Mesothelial cell of epicardium (in vitro differentiated cells): ENCODE data around the gene ROGDI. TPM values are rescaled to one million over a fixed set of nuclear protein-coding genes. Genes with fewer than 3 reads are reported as not detected.

Experiments used
- DNase-seq, 2 experiments: peaks; one replicate each; pipeline ENCODE4 v3.0.0; 2021; ENCODE audit warnings: low spot score in 2 of 2; ENCODE audit not compliant: unreplicated experiment in 2 of 2
- H3K27ac Mint-ChIP-seq: 2 replicates; pipeline ENCODE4 v1.8.0; 2021; ENCODE audit warnings: mixed read lengths
- H3K27me3 Mint-ChIP-seq: 2 replicates; pipeline ENCODE4 v1.8.0; 2021; ENCODE audit warnings: low read depth, mixed read lengths
- H3K36me3 Mint-ChIP-seq: 2 replicates; pipeline ENCODE4 v1.8.0; 2021; ENCODE audit warnings: mixed read lengths
- H3K4me1 Mint-ChIP-seq: 2 replicates; pipeline ENCODE4 v1.8.0; 2021; ENCODE audit warnings: mixed read lengths
- H3K4me3 Mint-ChIP-seq: 2 replicates; pipeline ENCODE4 v1.8.0; 2021; ENCODE audit warnings: mild to moderate bottlenecking, moderate library complexity, mixed read lengths
- H3K9me3 Mint-ChIP-seq: 2 replicates; pipeline ENCODE4 v1.8.0; 2021; ENCODE audit warnings: mixed read lengths
- total RNA-seq: library from RNA; stranded (reverse); gene quantifications from 3 replicates; pipeline ENCODE4 v1.2.1, GENCODE V29; 2021
- TF ChIP-seq, protein P1 (sequence below): fragments of 200-600 bp; sonication (generic); IDR thresholded peaks from one replicate; pipeline ENCODE4 v1.5.0; 2021; ENCODE audit warnings: antibody characterized with exemption; ENCODE audit not compliant: unreplicated experiment

The ROGDI gene
- total RNA-seq, 1 donor from 2014 or later = 61.8 TPM

DNA sequence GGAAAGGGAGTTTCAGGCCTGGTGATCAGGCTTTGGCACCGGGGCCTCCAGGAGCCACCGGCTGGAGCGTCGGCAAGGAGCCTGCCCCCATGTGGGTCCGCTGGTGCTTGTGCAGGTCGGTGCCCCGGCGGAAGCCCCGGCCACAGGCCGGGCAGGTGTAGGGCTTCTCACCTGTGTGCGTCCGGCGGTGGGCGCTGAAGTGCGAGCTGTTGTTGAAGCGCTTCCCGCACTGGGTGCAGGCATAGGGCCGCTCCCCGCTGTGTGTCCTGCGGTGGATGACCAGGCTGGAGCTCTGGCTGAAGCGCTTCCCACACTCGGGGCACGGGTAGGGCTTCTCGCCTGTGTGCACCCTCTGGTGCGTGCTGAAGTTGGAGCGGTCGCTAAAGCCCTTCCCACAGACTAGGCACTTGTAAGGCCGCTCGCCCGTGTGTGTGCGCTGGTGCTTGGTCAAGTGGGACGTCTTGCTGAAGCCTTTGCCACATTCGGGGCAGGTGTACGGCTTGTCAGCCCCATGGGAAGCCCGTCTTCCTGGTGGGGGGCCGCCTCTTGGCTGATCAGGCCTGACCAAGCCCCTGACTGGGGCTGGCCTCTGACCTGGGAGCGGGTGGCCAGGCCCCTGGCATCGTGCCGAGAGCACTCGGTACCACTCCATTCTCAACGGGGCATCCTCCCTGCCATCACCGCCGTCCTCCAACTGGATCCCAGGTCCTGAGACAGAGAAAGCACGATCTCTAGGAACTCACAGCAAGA lies 49.9 kb downstream of the ROGDI start:
- TF ChIP-seq, protein P1, sequence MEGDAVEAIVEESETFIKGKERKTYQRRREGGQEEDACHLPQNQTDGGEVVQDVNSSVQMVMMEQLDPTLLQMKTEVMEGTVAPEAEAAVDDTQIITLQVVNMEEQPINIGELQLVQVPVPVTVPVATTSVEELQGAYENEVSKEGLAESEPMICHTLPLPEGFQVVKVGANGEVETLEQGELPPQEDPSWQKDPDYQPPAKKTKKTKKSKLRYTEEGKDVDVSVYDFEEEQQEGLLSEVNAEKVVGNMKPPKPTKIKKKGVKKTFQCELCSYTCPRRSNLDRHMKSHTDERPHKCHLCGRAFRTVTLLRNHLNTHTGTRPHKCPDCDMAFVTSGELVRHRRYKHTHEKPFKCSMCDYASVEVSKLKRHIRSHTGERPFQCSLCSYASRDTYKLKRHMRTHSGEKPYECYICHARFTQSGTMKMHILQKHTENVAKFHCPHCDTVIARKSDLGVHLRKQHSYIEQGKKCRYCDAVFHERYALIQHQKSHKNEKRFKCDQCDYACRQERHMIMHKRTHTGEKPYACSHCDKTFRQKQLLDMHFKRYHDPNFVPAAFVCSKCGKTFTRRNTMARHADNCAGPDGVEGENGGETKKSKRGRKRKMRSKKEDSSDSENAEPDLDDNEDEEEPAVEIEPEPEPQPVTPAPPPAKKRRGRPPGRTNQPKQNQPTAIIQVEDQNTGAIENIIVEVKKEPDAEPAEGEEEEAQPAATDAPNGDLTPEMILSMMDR = no peak
- peaks cover 29% of the 10 kb centered on the region for H3K36me3 Mint-ChIP-seq
- peaks cover 5% of the 10 kb centered on the region for H3K9me3 Mint-ChIP-seq
- H3K4me3 Mint-ChIP-seq = no peak overlapping the region
- H3K27me3 Mint-ChIP-seq = no peaks in the 10 kb centered on the region
- H3K4me1 Mint-ChIP-seq = no peaks in the 10 kb centered on the region
- DNase-seq = no peak
- H3K27ac Mint-ChIP-seq = no peak overlapping the region

DNA sequence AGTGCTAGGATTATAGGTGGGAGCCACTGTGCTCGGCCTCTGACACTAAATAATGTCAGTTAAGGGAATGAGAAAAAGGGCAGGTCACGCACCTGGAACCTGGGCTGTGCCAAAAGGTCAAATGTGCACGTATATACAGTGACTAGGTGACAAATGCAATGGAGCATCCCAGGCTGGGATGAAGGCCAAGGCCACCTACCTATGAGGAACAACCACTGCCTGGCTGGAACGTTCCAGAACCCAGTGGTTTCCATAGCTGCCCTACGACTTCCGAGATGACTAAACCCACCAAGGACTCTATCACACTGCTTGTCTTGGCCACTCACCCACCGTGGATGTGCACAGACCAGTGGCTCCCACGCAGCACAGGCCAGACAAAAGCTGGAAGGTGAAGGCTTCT lies 51.5 kb downstream of the ROGDI start:
- no peaks in the 10 kb centered on the region for H3K27me3 Mint-ChIP-seq
- TF ChIP-seq, protein P1 = no peak
- DNase-seq = no peak
- H3K36me3 Mint-ChIP-seq = peaks cover 20% of the 10 kb centered on the region
- no peaks in the 10 kb centered on the region for H3K4me1 Mint-ChIP-seq
- H3K4me3 Mint-ChIP-seq = no peak overlapping the region
- H3K9me3 Mint-ChIP-seq = peaks cover 5% of the 10 kb centered on the region
- H3K27ac Mint-ChIP-seq = no peak overlapping the region

DNA sequence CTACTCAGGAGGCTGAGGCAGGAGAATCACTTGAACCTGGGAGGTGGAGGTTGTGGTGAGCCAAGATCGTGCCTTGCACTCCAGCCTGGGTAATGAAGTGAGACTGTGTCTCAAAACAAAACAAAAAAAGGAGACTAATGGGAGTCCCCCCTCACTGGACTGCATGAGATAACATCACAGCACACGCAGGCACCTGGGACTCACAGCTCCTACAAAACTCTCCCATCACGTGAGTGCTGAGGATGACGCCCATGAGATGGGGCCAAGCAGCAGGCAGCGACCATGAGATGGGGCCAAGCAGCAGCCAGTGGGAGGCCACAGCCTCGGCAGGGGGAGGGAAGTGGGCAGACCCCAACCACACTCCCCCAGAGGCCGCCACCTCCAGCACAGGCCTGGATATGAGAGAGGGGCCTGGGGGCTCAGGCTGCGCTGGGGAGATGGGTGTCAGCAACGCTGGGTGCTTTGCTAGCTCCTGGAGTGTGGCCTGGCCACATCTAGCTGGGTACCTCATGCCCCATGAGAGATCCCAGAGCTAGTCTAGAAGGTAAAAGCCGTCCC lies 52.7 kb downstream of the ROGDI start:
- Mint-ChIP-seq H3K4me1 (no peaks in the 10 kb centered on the region), H3K9me3 (no peaks in the 10 kb centered on the region), H3K27me3 (no peaks in the 10 kb centered on the region), H3K27ac (no peak overlapping the region), H3K4me3 (no peak overlapping the region), H3K36me3 (peaks cover 11% of the 10 kb centered on the region)
- DNase-seq = no peak
- TF ChIP-seq, protein P1 = no peak

DNA sequence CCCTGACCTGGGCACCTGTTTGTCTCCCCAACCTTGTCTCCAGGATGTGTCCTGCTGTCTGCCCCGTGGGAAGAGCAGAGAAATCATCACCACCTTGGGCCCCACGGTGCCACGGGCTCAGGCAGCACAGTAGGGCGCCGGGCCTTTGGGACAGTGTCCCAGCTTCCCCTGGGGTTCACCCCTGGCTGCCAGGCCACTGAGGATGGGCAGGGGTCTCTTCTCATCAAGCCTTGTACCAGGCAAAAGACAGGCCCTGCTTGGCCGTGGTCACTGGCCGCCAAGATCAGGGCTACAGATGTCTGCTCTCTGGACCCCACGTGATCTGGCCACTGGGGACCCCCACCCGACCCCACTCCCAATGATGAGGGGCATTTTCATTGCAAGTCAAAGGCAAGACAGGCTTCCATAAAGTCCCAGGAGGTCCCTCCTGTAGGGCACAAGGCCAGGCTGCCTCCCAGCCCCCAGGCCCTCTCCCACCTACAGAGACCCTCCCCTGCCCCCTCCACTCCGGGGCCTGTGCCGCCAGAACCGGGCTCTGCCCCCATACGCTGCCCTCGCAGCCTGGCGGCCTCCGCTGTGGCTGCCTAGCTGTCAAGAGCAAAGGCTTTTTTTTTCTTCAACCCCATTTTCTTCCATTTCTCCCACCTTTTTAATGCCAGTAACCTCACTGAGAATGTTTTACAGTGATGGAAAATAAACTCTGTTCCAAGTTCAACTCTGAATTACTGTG lies 53.6 kb downstream of the ROGDI start:
- TF ChIP-seq, protein P1 = no peak
- Mint-ChIP-seq H3K36me3 (peaks cover 9% of the 10 kb centered on the region), H3K9me3 (no peaks in the 10 kb centered on the region), H3K27ac (no peak overlapping the region), H3K4me3 (no peak overlapping the region), H3K4me1 (no peaks in the 10 kb centered on the region), H3K27me3 (no peaks in the 10 kb centered on the region)
- DNase-seq = no peak

DNA sequence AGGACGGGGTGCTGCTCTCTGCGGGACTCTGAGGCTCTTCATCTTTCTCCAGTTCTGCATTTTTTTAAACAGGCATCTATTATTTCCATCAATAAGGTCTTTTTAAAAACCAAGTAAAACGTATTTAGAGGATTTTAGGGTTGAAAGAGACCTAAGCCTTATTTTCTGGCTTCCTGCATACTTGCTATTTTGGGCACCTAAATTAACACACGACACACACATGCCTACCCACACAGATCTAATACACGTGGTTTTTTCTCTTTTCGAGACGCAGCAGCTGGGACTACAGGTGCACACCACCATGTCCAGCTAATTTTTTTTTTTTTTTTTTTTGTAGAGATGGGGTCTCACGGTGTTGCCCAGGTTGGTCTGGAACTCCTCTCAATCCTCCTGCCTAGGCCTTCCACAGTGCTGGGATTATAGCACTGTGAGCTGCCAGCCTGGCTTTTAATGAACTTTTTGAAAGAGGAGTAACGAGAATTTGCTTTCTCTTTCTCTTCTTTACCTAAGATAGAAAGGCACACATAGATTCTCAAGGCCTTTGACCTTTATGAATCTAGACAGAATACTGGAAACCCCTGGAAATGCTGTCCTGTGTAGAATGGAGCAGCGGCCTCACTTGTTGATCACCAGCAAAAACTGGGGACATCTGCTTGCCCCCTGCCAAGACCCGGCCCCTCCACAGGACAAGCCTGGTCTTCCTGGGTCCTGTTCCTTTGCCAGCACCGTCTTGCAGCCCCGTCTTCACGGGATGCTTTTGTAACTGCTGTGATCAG lies 54.3 kb downstream of the ROGDI start:
- H3K9me3 Mint-ChIP-seq = no peaks in the 10 kb centered on the region
- H3K27me3 Mint-ChIP-seq = peaks cover 2% of the 10 kb centered on the region
- H3K27ac Mint-ChIP-seq = no peak overlapping the region
- no peaks in the 10 kb centered on the region for H3K4me1 Mint-ChIP-seq
- TF ChIP-seq, protein P1 = no peak
- no peak overlapping the region for H3K4me3 Mint-ChIP-seq
- no peak for DNase-seq
- H3K36me3 Mint-ChIP-seq = peaks cover 6% of the 10 kb centered on the region
